RWPE2 (cell line): ENCODE data around the gene SIGLEC15.

Experiments used
- ATAC-seq: fragments of 200-7000 bp; cut with Tn5 transposase; 3 replicates; pipeline ENCODE4 v1.9.1; 2021; ENCODE audit warnings: low read depth
- DNase-seq: peaks from one replicate; pipeline ENCODE4 v3.0.0-alpha.2; 2020; ENCODE audit warnings: low spot score
- H3K27ac ChIP-seq: fragments of 450-650 bp; 2 replicates; pipeline ENCODE4 v1.5.1; 2017; ENCODE audit warnings: mild to moderate bottlenecking; ENCODE audit not compliant: poor library complexity, severe bottlenecking
- H3K27me3 ChIP-seq: fragments of 250-450 bp; sonication (Bioruptor Pico); 2 replicates; pipeline ENCODE4 v1.5.1; 2021; ENCODE audit warnings: mild to moderate bottlenecking, moderate library complexity; ENCODE audit not compliant: insufficient read depth, poor library complexity, severe bottlenecking
- H3K36me3 ChIP-seq: fragments of 250-450 bp; sonication (Bioruptor Pico); 2 replicates; pipeline ENCODE4 v1.5.1; 2020; ENCODE audit warnings: low read depth, mild to moderate bottlenecking, moderate library complexity
- H3K4me1 ChIP-seq: fragments of 250-450 bp; sonication (Bioruptor Pico); 2 replicates; pipeline ENCODE4 v1.5.1; 2021; ENCODE audit warnings: mild to moderate bottlenecking, moderate library complexity; ENCODE audit not compliant: insufficient read depth, poor library complexity, severe bottlenecking
- H3K4me3 ChIP-seq: fragments of 250-450 bp; sonication (Bioruptor Pico); 2 replicates; pipeline ENCODE4 v1.5.1; 2021; ENCODE audit warnings: mild to moderate bottlenecking, moderate library complexity; ENCODE audit not compliant: severe bottlenecking
- H3K9me3 ChIP-seq: fragments of 250-450 bp; sonication (Bioruptor Pico); 2 replicates; pipeline ENCODE4 v1.5.1; 2021; ENCODE audit warnings: mild to moderate bottlenecking, moderate library complexity; ENCODE audit not compliant: severe bottlenecking
- CTCF ChIP-seq: fragments of 450-650 bp; IDR thresholded peaks from one replicate; pipeline ENCODE4 v1.5.1; 2017; ENCODE audit warnings: mild to moderate bottlenecking, moderate library complexity; ENCODE audit not compliant: poor library complexity, severe bottlenecking

Gene SIGLEC15

GRCh38 chr18:45828917-45829811, 3.7 kb downstream of the SIGLEC15 start:
- no peak for TF ChIP-seq CTCF
- H3K9me3 ChIP-seq, result no peaks in the 10 kb centered on the region
- ATAC-seq (no peak), DNase-seq (no peak)
- no peaks in the 10 kb centered on the region for H3K36me3 ChIP-seq
- no peak overlapping the region for H3K4me3 ChIP-seq
- no peaks in the 10 kb centered on the region for H3K27me3 ChIP-seq
- no peak overlapping the region for H3K27ac ChIP-seq
- peaks cover 22% of the 10 kb centered on the region for H3K4me1 ChIP-seq

GRCh38 chr18:45829855-45830254, 4.4 kb downstream of the SIGLEC15 start:
- H3K27me3 ChIP-seq, result no peaks in the 10 kb centered on the region
- no peak for TF ChIP-seq CTCF
- H3K9me3 ChIP-seq, result no peaks in the 10 kb centered on the region
- peaks cover 22% of the 10 kb centered on the region for H3K4me1 ChIP-seq
- H3K27ac ChIP-seq, result no peak overlapping the region
- ATAC-seq, result no peak
- H3K36me3 ChIP-seq, result no peaks in the 10 kb centered on the region
- no peak for DNase-seq
- no peak overlapping the region for H3K4me3 ChIP-seq

GRCh38 chr18:45830917-45831316, 5.4 kb downstream of the SIGLEC15 start:
- Histone ChIP-seq H3K27ac (no peak overlapping the region), H3K36me3 (no peaks in the 10 kb centered on the region), H3K4me1 (peaks cover 22% of the 10 kb centered on the region), H3K4me3 (no peak overlapping the region), H3K9me3 (no peaks in the 10 kb centered on the region), H3K27me3 (no peaks in the 10 kb centered on the region)
- no peak for TF ChIP-seq CTCF
- ATAC-seq (no peak), DNase-seq (no peak)

GRCh38 chr18:45833846-45834245, 8.4 kb downstream of the SIGLEC15 start:
- Histone ChIP-seq H3K36me3 (no peaks in the 10 kb centered on the region), H3K4me1 (peaks cover 6% of the 10 kb centered on the region), H3K27me3 (no peaks in the 10 kb centered on the region), H3K9me3 (no peaks in the 10 kb centered on the region), H3K27ac (no peak overlapping the region), H3K4me3 (no peak overlapping the region)
- no peak for DNase-seq
- ATAC-seq, result no peak
- no peak for TF ChIP-seq CTCF

- no peak for TF ChIP-seq CTCF
- no peak overlapping the region for H3K4me3 ChIP-seq
- H3K27ac ChIP-seq, result no peak overlapping the region
- H3K9me3 ChIP-seq, result no peaks in the 10 kb centered on the region
- DNase-seq (no peak), ATAC-seq (no peak)
- H3K4me1 ChIP-seq, result peaks cover under 1% of the 10 kb centered on the region
- no peaks in the 10 kb centered on the region for H3K36me3 ChIP-seq
- H3K27me3 ChIP-seq, result no peaks in the 10 kb centered on the region
These were observed 8.8 kb downstream of the SIGLEC15 start for GRCh38 chr18:45834306-45834705.
